Lung (tissue), 12 donors: ENCODE data around the gene MRAP2. TPM values are rescaled to one million over a fixed set of nuclear protein-coding genes. Genes with fewer than 3 reads are reported as not detected.
"Not testable (repeated sequence)": the region's sequence is repeated elsewhere in the genome, so short reads cannot be mapped to it uniquely, and the experiment has no call there.

Experiments
- ATAC-seq: fragments of 200-7000 bp; cut with Tn5 transposase; one replicate; pipeline ENCODE4 v1.9.1; 2020; ENCODE audit warnings: moderate number of reproducible peaks; ENCODE audit not compliant: insufficient read depth, low FRiP score
- DNase-seq, 3 donors: peaks; one replicate each; pipeline ENCODE4 v3.0.0-alpha.2; 2013 to 2017
- H3K27ac ChIP-seq, 2 donors: one replicate each; pipeline ENCODE4 v1.5.1; 2013; ENCODE audit warnings: mild to moderate bottlenecking in 2 of 2, moderate library complexity in 2 of 2, control low read depth in 1 of 2, inconsistent platforms in 1 of 2, low read depth in 1 of 2, low read length in 1 of 2
- H3K27me3 ChIP-seq, 3 donors: one replicate each; pipeline ENCODE4 v1.5.1; 2013; ENCODE audit warnings: low read length in 2 of 3; ENCODE audit not compliant: control insufficient read depth in 3 of 3, insufficient read depth in 3 of 3
- H3K36me3 ChIP-seq, 4 donors: one replicate each; pipeline ENCODE4 v1.5.1; 2013; ENCODE audit warnings: low read length in 4 of 4, mild to moderate bottlenecking in 1 of 4, moderate library complexity in 1 of 4; ENCODE audit not compliant: control insufficient read depth in 4 of 4, insufficient read depth in 4 of 4
- H3K4me1 ChIP-seq, 5 donors: one replicate each; pipeline ENCODE4 v1.5.1; 2013; ENCODE audit warnings: low read length in 5 of 5, mild to moderate bottlenecking in 2 of 5, moderate library complexity in 1 of 5; ENCODE audit not compliant: control insufficient read depth in 5 of 5, insufficient read depth in 5 of 5
- H3K4me3 ChIP-seq: one replicate; pipeline ENCODE4 v1.5.1; 2013; ENCODE audit warnings: mild to moderate bottlenecking, control low read depth, moderate library complexity
- H3K9ac ChIP-seq, 2 donors: one replicate each; pipeline ENCODE4 v1.5.1; 2013; ENCODE audit warnings: low read length in 2 of 2, control low read depth in 1 of 2; ENCODE audit not compliant: insufficient read depth in 1 of 2
- H3K9me3 ChIP-seq, 4 donors: one replicate each; pipeline ENCODE4 v1.5.1; 2013; ENCODE audit warnings: low read length in 3 of 4, mild to moderate bottlenecking in 1 of 4, moderate library complexity in 1 of 4; ENCODE audit not compliant: control insufficient read depth in 4 of 4, insufficient read depth in 3 of 4
- CTCF ChIP-seq: IDR thresholded peaks from 2 replicates; pipeline ENCODE4 v1.5.1; 2012; ENCODE audit warnings: mild to moderate bottlenecking; ENCODE audit errors: control extremely low read depth, extremely low read depth
- WGBS, 2 donors: extraction: QIAGEN DNeasy Blood & Tissue Kit; methylation state at CpG; one replicate each; pipeline ENCODE4 v1.1.7; 2013; 5-methylcytosine and 5-hydroxymethylcytosine counted together
- polyA plus RNA-seq, 2 donors: library from polyadenylated mRNA; stranded (reverse); fragments of 200-250 nt; gene quantifications; one replicate each; pipeline ENCODE4 v1.2.1, GENCODE V29; 2013
- total RNA-seq, 2 donors: library from RNA; depleted of rRNA in 1 of 2; stranded (reverse); fragments of >200 nt in 1 of 2; gene quantifications; one replicate each; pipeline ENCODE4 v1.2.1, GENCODE V29; 2014 to 2021
- donor health status: control.
- donor health status: control.
- donor health status: Bipolar disorder and iron deficiency.
- donor health status: healthy.
- donor health status: DM: yes; HTN: yes; CAD: no.

MRAP2 gene
- total and polyA plus RNA-seq, 4 donors = 0.34 to 4.2 (median 1.3) TPM

- TF ChIP-seq CTCF = no peak
- DNase-seq = no peak
- Histone ChIP-seq H3K36me3 (no peaks in the 10 kb centered on the region), H3K27ac (no peak overlapping the region), H3K4me1 (no peaks in the 10 kb centered on the region), H3K27me3 (no peaks in the 10 kb centered on the region), H3K4me3 (no peak overlapping the region), H3K9me3 (peaks cover 0 to 11% (median 0%) of the 10 kb centered on the region in 4 donors), H3K9ac (no peak overlapping the region)
- no peak for ATAC-seq
- 67 to 81% methylated on average over 5 of the region's 5 CpGs for WGBS, 2 donors
Measured at GRCh38 chr6:84118191-84118590, 84.6 kb downstream of the MRAP2 start.

- Histone ChIP-seq H3K27ac (no peak overlapping the region), H3K27me3 (no peaks in the 10 kb centered on the region), H3K4me1 (no peaks in the 10 kb centered on the region), H3K4me3 (no peak overlapping the region), H3K9me3 (peaks cover 0 to 11% (median 0%) of the 10 kb centered on the region in 4 donors), H3K9ac (no peak overlapping the region), H3K36me3 (peaks cover 0 to 6% (median 2%) of the 10 kb centered on the region in 4 donors)
- DNase-seq (no peak), ATAC-seq (no peak)
- TF ChIP-seq CTCF = no peak
Measured at GRCh38 chr6:84119277-84119676, 85.7 kb downstream of the MRAP2 start.

- ATAC-seq = no peak
- WGBS, 2 donors = 92 to 97% methylated on average over 2 of the region's 2 CpGs
Measured at GRCh38 chr6:84123186-84123585, 89.6 kb downstream of the MRAP2 start.

GRCh38 chr6:84129588-84129987, 96.0 kb downstream of the MRAP2 start:
- 95% methylated on average over 1 of the region's 1 CpG for WGBS, 2 donors
- not testable (repeated sequence) for H3K27me3 ChIP-seq, H3K9ac ChIP-seq, DNase-seq, ATAC-seq, H3K27ac ChIP-seq, H3K9me3 ChIP-seq, H3K4me1 ChIP-seq, H3K4me3 ChIP-seq
- peaks cover 3 to 12% (median 6%) of the 10 kb centered on the region in 4 donors for H3K36me3 ChIP-seq

More at GRCh38 chr6:84123186-84123585, 89.6 kb downstream of the MRAP2 start:
- H3K27me3 ChIP-seq = no peaks in the 10 kb centered on the region
- no peak overlapping the region for H3K9ac ChIP-seq
- H3K4me1 ChIP-seq = no peaks in the 10 kb centered on the region
- no peak overlapping the region for H3K4me3 ChIP-seq
- no peak for TF ChIP-seq CTCF
- DNase-seq = no peak
- H3K9me3 ChIP-seq = peaks cover 0 to 3% (median 0%) of the 10 kb centered on the region in 4 donors
- H3K27ac ChIP-seq = no peak overlapping the region
- H3K36me3 ChIP-seq = peaks cover 3 to 17% (median 7%) of the 10 kb centered on the region in 4 donors

- not testable (repeated sequence) for H3K9ac ChIP-seq, DNase-seq
Measured at GRCh38 chr6:84133385-84133784, 99.8 kb downstream of the MRAP2 start.

More at GRCh38 chr6:84133385-84133784, 99.8 kb downstream of the MRAP2 start:
- not testable (repeated sequence) for H3K27ac ChIP-seq, H3K27me3 ChIP-seq, H3K36me3 ChIP-seq, H3K9me3 ChIP-seq, ATAC-seq, H3K4me1 ChIP-seq, H3K4me3 ChIP-seq
- WGBS, 2 donors = 93 to 94% methylated on average over 9 of the region's 9 CpGs
